GM19023 (cell line): ENCODE data around the gene PGAP1.

Source experiments
- ATAC-seq: cut with Tn5 transposase; IDR thresholded peaks from one replicate; pipeline ENCODE4 v1.9.1; 2021; ENCODE audit warnings: mild to moderate bottlenecking, moderate library complexity; ENCODE audit not compliant: unreplicated experiment

The PGAP1 gene

DNA sequence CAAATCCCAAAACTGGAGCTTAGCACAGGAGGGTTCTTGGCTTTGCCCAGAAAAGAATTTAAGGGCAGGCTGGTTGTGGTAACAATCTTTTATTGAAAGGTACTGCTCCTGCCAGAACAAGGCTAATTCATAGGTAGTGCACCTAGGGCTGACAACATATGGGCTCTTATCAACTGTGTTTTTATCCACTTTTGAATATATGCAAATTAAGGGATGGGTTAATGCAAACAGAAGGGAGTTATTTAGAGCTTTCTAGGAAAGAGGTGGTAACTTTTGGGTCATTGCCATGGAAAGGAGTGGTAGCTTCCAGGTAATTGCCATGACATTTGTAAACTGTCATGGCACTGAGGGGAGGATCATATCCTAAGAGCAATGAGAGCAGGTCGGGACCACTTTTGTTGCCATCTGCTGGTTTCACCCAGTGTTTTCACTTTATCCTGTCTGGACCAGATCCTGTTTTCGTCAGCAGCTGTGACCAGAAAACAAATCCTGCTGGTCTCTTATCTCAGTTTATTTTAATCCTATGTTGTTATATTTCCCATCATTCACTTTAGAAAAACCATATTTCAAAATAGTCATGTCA, 118.3 kb downstream of the PGAP1 start:
- no peak for ATAC-seq

DNA sequence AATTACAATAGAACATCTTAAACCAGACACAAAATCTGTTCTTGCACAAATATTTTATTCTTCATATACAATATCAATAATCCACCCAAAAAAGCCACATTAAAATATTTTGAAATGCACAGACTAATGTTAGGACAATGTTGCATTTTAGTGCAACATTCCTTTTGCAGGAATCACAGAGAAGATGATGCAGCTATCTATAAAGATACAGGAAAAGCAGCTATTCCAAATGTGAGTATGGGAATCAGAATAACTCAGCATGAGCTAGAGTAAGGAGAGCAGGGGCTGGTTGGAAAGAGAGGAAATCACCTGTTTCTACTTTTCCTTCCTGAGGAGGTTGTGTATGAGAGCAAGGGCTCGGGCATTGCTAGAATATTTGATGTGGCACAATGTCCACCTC, 122.1 kb downstream of the PGAP1 start:
- no peak for ATAC-seq

- no peak for ATAC-seq
Measured at GRCh38 chr2:196802401-196802800, 124.1 kb downstream of the PGAP1 start.

- no peak for ATAC-seq
Measured at GRCh38 chr2:196801674-196802261, 124.7 kb downstream of the PGAP1 start.

- peak; percentile 9 for ATAC-seq
Measured at GRCh38 chr2:196798980-196799379, 127.5 kb downstream of the PGAP1 start.

DNA sequence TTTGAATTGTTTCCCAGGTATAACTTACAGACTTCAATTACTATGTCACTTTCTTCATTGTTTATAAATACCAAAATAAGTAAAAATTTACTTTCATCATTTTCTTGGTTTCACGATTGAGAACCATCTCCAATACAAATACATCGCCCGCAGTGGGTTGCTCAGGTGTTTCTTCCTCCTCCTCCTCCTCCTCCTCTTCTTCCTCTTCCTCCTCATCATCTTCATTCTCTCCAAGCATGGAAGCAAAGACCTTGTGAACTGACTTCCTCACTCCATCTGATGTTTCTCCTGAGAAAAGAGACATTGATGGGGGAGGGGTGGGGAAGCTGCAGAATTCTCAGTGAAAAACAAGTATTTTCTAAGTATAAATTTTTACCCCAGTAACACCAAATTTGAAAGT, 133.6 kb downstream of the PGAP1 start:
- no peak for ATAC-seq

- ATAC-seq, result peak; percentile 68
Measured at GRCh38 chr2:196783431-196784094, 142.9 kb downstream of the PGAP1 start.
